ENCODE data around the gene ELP6.

DNA sequence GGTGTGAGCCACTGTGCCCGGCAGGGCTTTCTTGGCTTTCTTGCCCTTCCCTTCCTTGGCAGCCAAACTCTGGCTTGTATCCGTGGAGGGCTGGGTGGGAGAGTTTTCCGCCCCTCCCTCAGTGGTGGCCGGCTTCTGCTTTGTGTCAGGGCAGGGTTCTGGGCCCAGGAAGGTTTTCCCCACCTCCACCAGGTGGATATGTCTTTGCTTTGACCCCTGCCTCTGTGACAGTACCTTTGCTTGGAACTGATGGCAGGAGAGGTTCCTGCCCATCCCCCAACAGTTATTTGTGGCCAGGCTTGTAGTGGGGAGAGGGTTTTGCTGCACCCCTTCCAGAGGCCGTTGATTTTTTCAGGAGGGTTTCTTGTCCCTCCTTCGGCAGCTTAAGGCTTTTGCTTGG is 40.8 kb upstream of the ELP6 start:
- TF ChIP-seq POLR2AphosphoS5 (IDR thresholded peaks at IDR 0.05; ENCODE audit: low read depth, low read length) (no peak), SIN3A (IDR thresholded peaks at IDR 0.05; ENCODE audit: borderline replicate concordance, insufficient read depth, low read length) (no peak), TAF1 (IDR thresholded peaks at IDR 0.05; ENCODE audit: borderline replicate concordance, insufficient read depth, low read length) (no peak), FOXP2 (optimal IDR thresholded peaks at IDR 0.05; ENCODE audit: borderline replicate concordance, extremely low read depth, extremely low read length, insufficient read depth) (no peak)
- TF ChIP-seq, protein P1, sequence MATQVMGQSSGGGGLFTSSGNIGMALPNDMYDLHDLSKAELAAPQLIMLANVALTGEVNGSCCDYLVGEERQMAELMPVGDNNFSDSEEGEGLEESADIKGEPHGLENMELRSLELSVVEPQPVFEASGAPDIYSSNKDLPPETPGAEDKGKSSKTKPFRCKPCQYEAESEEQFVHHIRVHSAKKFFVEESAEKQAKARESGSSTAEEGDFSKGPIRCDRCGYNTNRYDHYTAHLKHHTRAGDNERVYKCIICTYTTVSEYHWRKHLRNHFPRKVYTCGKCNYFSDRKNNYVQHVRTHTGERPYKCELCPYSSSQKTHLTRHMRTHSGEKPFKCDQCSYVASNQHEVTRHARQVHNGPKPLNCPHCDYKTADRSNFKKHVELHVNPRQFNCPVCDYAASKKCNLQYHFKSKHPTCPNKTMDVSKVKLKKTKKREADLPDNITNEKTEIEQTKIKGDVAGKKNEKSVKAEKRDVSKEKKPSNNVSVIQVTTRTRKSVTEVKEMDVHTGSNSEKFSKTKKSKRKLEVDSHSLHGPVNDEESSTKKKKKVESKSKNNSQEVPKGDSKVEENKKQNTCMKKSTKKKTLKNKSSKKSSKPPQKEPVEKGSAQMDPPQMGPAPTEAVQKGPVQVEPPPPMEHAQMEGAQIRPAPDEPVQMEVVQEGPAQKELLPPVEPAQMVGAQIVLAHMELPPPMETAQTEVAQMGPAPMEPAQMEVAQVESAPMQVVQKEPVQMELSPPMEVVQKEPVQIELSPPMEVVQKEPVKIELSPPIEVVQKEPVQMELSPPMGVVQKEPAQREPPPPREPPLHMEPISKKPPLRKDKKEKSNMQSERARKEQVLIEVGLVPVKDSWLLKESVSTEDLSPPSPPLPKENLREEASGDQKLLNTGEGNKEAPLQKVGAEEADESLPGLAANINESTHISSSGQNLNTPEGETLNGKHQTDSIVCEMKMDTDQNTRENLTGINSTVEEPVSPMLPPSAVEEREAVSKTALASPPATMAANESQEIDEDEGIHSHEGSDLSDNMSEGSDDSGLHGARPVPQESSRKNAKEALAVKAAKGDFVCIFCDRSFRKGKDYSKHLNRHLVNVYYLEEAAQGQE (IDR thresholded peaks at IDR 0.05; ENCODE audit: insufficient read depth in 1 of 2, low read depth in 2 of 2, low read length in 2 of 2) = no peak

Data from PFSK-1 (cell line).